ENCODE data around the gene EFEMP1. TPM values are rescaled to one million over a fixed set of nuclear protein-coding genes. Genes with fewer than 3 reads are reported as not detected.

EFEMP1 gene
- total and polyA plus RNA-seq, 7 donors: 6.3 to 20.6 (median 11.2) TPM

- Histone ChIP-seq H3K27ac (no peak overlapping the region), H3K4me1 (no peaks in the 10 kb centered on the region), H3K9me3 (no peaks in the 10 kb centered on the region), H3K4me3 (no peak overlapping the region), H3K36me3 (ENCODE audit: insufficient read depth in 1 of 2, low read depth in 1 of 2) (no peaks in the 10 kb centered on the region), H3K27me3 (ENCODE audit: insufficient read depth in 3 of 3, low read length in 2 of 3) (no peaks in the 10 kb centered on the region)
- TF ChIP-seq, protein P1, sequence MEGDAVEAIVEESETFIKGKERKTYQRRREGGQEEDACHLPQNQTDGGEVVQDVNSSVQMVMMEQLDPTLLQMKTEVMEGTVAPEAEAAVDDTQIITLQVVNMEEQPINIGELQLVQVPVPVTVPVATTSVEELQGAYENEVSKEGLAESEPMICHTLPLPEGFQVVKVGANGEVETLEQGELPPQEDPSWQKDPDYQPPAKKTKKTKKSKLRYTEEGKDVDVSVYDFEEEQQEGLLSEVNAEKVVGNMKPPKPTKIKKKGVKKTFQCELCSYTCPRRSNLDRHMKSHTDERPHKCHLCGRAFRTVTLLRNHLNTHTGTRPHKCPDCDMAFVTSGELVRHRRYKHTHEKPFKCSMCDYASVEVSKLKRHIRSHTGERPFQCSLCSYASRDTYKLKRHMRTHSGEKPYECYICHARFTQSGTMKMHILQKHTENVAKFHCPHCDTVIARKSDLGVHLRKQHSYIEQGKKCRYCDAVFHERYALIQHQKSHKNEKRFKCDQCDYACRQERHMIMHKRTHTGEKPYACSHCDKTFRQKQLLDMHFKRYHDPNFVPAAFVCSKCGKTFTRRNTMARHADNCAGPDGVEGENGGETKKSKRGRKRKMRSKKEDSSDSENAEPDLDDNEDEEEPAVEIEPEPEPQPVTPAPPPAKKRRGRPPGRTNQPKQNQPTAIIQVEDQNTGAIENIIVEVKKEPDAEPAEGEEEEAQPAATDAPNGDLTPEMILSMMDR (IDR thresholded peaks at IDR 0.05): no peak
- intact Hi-C loops (cut with DNase I): no loop called here
- DNase-seq (no peak), ATAC-seq (no peak)
- WGBS, 3 donors: 86 to 96% (median 88%) methylated on average over 1 of the region's 1 CpG
These were observed 19.9 kb upstream of the EFEMP1 start for GRCh38 chr2:55943466-55943865.

- 54 to 72% (median 68%) methylated on average over 3 of the region's 3 CpGs for WGBS, 3 donors
These were observed 12.8 kb upstream of the EFEMP1 start for GRCh38 chr2:55936351-55936750.

GRCh38 chr2:55934337-55934736, 10.8 kb upstream of the EFEMP1 start:
- DNase-seq (no peak), ATAC-seq (no peak)
- intact Hi-C loops (cut with DNase I): no loop called here
- TF ChIP-seq, protein P1 (IDR thresholded peaks at IDR 0.05): no peak
- no peak overlapping the region for H3K27ac ChIP-seq
- H3K9me3 ChIP-seq: no peaks in the 10 kb centered on the region
- WGBS, 3 donors: 52 to 69% (median 65%) methylated on average over 2 of the region's 2 CpGs
- H3K27me3 ChIP-seq (ENCODE audit: insufficient read depth in 3 of 3, low read length in 2 of 3): no peaks in the 10 kb centered on the region
- no peak overlapping the region for H3K4me3 ChIP-seq
- no peaks in the 10 kb centered on the region for H3K4me1 ChIP-seq
- H3K36me3 ChIP-seq (ENCODE audit: insufficient read depth in 1 of 2, low read depth in 1 of 2): no peaks in the 10 kb centered on the region

More at GRCh38 chr2:55936351-55936750, 12.8 kb upstream of the EFEMP1 start:
- Histone ChIP-seq H3K4me3 (no peak overlapping the region), H3K36me3 (ENCODE audit: insufficient read depth in 1 of 2, low read depth in 1 of 2) (no peaks in the 10 kb centered on the region), H3K9me3 (no peaks in the 10 kb centered on the region), H3K27me3 (ENCODE audit: insufficient read depth in 3 of 3, low read length in 2 of 3) (no peaks in the 10 kb centered on the region), H3K4me1 (no peaks in the 10 kb centered on the region), H3K27ac (no peak overlapping the region)
- DNase-seq: no peak
- no peak for ATAC-seq
- intact Hi-C loops (cut with DNase I): no loop called here
- TF ChIP-seq, protein P1 (IDR thresholded peaks at IDR 0.05): no peak

DNA sequence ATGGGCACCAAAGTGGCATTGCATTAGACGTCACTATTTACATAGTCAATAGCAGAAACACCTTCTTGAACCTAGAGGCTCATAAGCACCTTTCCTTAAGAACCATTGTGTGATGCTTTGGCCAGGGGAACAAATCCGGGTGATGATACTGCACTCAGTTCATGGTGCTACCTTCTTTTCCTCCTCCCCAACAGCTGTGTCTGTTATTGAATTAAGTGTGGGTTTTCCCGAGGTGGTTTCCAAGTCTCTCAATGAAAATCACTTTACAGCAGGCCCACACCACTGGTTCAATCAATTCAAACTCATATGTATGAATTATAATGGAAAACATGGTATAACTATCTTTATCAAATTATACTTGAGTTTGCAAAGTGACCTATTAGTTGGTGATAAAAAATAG, 9.3 kb upstream of the EFEMP1 start:
- no peak for DNase-seq
- whole genome bisulfite sequencing, 3 donors: 63 to 76% (median 69%) methylated on average over 3 of the region's 3 CpGs

GRCh38 chr2:55931281-55931680, 7.7 kb upstream of the EFEMP1 start:
- DNase-seq (no peak), ATAC-seq (no peak)
- TF ChIP-seq, protein P1 (IDR thresholded peaks at IDR 0.05): no peak
- Histone ChIP-seq H3K27ac (no peak overlapping the region), H3K4me3 (no peak overlapping the region), H3K27me3 (ENCODE audit: insufficient read depth in 3 of 3, low read length in 2 of 3) (no peaks in the 10 kb centered on the region), H3K4me1 (no peaks in the 10 kb centered on the region), H3K36me3 (ENCODE audit: insufficient read depth in 1 of 2, low read depth in 1 of 2) (no peaks in the 10 kb centered on the region), H3K9me3 (no peaks in the 10 kb centered on the region)
- intact Hi-C loops (cut with DNase I): no loop called here
- WGBS, 3 donors: 57 to 70% (median 66%) methylated on average over 3 of the region's 3 CpGs

More for the DNA sequence above, 9.3 kb upstream of the EFEMP1 start:
- H3K27ac ChIP-seq: no peak overlapping the region
- ATAC-seq: no peak
- H3K36me3 ChIP-seq (ENCODE audit: insufficient read depth in 1 of 2, low read depth in 1 of 2): no peaks in the 10 kb centered on the region
- intact Hi-C loops (cut with DNase I): no loop called here
- H3K4me3 ChIP-seq: no peak overlapping the region
- no peaks in the 10 kb centered on the region for H3K4me1 ChIP-seq
- H3K27me3 ChIP-seq (ENCODE audit: insufficient read depth in 3 of 3, low read length in 2 of 3): no peaks in the 10 kb centered on the region
- TF ChIP-seq, protein P1 (IDR thresholded peaks at IDR 0.05): no peak
- H3K9me3 ChIP-seq: no peaks in the 10 kb centered on the region

All from psoas muscle (tissue), 8 donors.